ENCODE results near the gene CD38. TPM values are rescaled to one million over a fixed set of nuclear protein-coding genes. Genes with fewer than 3 reads are reported as not detected.

CD38 gene
- total RNA-seq, 1 experiment from 2014 or later = 0.07 TPM

DNA sequence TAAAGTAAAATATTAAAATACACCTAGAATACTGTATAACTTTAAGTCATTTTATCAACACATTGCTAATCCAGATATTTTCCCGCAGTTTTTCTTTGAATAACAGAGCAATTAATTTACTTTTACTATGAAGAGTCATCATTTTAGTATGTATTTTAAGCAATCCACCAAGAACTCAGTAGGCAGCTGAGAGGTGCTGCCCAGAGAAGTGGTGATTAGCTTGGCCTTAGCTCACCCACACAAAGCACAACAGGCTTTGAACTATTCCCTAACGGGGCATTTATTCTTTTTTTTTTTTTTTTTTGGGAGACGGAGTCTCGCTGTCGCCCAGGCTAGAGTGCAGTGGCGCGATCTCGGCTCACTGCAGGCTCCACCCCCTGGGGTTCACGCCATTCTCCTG lies 74.4 kb downstream of the CD38 start:
- H3K79me2 ChIP-seq (ENCODE audit: insufficient read depth, low read length) = no peaks in the 10 kb centered on the region
- H3K27ac ChIP-seq (ENCODE audit: insufficient read length, low read depth, low read length) = no peak overlapping the region
- H2AK5ac ChIP-seq (ENCODE audit: insufficient read length, low read length) = no peak overlapping the region
- no peaks in the 10 kb centered on the region for H3K23me2 ChIP-seq (ENCODE audit: insufficient read length, low read depth, low read length, poor library complexity, severe bottlenecking)
- H3K9me3 Mint-ChIP-seq = peaks cover 0 to 2% of the 10 kb centered on the region in 2 experiments; a peak in 1 of 5 replicates
- H3K4ac ChIP-seq (ENCODE audit: low read depth, low read length) = no peak overlapping the region
- H3K9me3 ChIP-seq (ENCODE audit: control insufficient read depth, low read depth, low read length) = no peaks in the 10 kb centered on the region
- H2AFZ ChIP-seq (ENCODE audit: low read length) = no peak overlapping the region
- H3K56ac ChIP-seq (ENCODE audit: insufficient read length, low read depth, low read length) = no peak overlapping the region
- H3K27me3 ChIP-seq (ENCODE audit: insufficient read depth, low read length) = no peaks in the 10 kb centered on the region
- H4K5ac ChIP-seq (ENCODE audit: insufficient read length, low read depth, low read length) = no peak overlapping the region
- DNase-seq = no peak
- H3K9ac ChIP-seq (ENCODE audit: extremely low read depth, insufficient read length, low read length) = no peak overlapping the region
- H3K23ac ChIP-seq (ENCODE audit: insufficient read length, low read depth, low read length) = no peak overlapping the region
- no peaks in the 10 kb centered on the region for H3K36me3 Mint-ChIP-seq (ENCODE audit: insufficient read depth in 1 of 3, low read depth in 3 of 3)
- no peak overlapping the region for H4K91ac ChIP-seq (ENCODE audit: insufficient read length, low read depth, low read length)
- H4K8ac ChIP-seq (replicated peaks; ENCODE audit: insufficient read length, low read depth, low read length) = no peak overlapping the region
- H2BK5ac ChIP-seq (ENCODE audit: insufficient read length, low read length) = no peak overlapping the region
- H3K14ac ChIP-seq (ENCODE audit: insufficient read depth, low read length) = no peak overlapping the region
- H2BK20ac ChIP-seq (ENCODE audit: low read depth, low read length, poor library complexity, severe bottlenecking) = no peak overlapping the region
- no peaks in the 10 kb centered on the region for H4K20me1 ChIP-seq (ENCODE audit: control insufficient read depth, insufficient read depth, insufficient read length)
- TF ChIP-seq, protein P1, sequence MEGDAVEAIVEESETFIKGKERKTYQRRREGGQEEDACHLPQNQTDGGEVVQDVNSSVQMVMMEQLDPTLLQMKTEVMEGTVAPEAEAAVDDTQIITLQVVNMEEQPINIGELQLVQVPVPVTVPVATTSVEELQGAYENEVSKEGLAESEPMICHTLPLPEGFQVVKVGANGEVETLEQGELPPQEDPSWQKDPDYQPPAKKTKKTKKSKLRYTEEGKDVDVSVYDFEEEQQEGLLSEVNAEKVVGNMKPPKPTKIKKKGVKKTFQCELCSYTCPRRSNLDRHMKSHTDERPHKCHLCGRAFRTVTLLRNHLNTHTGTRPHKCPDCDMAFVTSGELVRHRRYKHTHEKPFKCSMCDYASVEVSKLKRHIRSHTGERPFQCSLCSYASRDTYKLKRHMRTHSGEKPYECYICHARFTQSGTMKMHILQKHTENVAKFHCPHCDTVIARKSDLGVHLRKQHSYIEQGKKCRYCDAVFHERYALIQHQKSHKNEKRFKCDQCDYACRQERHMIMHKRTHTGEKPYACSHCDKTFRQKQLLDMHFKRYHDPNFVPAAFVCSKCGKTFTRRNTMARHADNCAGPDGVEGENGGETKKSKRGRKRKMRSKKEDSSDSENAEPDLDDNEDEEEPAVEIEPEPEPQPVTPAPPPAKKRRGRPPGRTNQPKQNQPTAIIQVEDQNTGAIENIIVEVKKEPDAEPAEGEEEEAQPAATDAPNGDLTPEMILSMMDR (conservative IDR thresholded peaks at IDR 0.05) = no peak
- WGBS (ENCODE audit: extremely low coverage, insufficient read length, low lambda C conversion rate) = no CpG with 5 or more reads among the region's 9 CpGs
- H2BK15ac ChIP-seq (ENCODE audit: low read depth, low read length) = no peak overlapping the region
- no peaks in the 10 kb centered on the region for H3K79me1 ChIP-seq (ENCODE audit: insufficient read depth, low read depth, low read length, poor library complexity, severe bottlenecking)
- no peak overlapping the region for H2BK12ac ChIP-seq (ENCODE audit: insufficient read length, low read depth, low read length)
- no peaks in the 10 kb centered on the region for H3K4me1 ChIP-seq (ENCODE audit: insufficient read depth, low read length)
- H3K4me1 Mint-ChIP-seq = no peaks in the 10 kb centered on the region
- no peak overlapping the region for H3K4me2 ChIP-seq (ENCODE audit: insufficient read depth, insufficient read length, low read length)
- H2BK120ac ChIP-seq (ENCODE audit: low read depth, low read length, poor library complexity, severe bottlenecking) = no peak overlapping the region
- H3K27ac Mint-ChIP-seq = no peak overlapping the region
- H3T11ph ChIP-seq (ENCODE audit: low read length) = no peak overlapping the region
- no peak overlapping the region for H3K4me3 Mint-ChIP-seq
- H3K18ac ChIP-seq (ENCODE audit: insufficient read length, low read depth, low read length) = no peak overlapping the region
- H3K27me3 Mint-ChIP-seq (ENCODE audit: low read depth) = no peaks in the 10 kb centered on the region

Measured in H9 (cell line).